ENCODE results near the gene GZMA.
"Not testable (repeated sequence)": the region's sequence is repeated elsewhere in the genome, so short reads cannot be mapped to it uniquely, and the experiment has no call there.

Gene GZMA

DNA sequence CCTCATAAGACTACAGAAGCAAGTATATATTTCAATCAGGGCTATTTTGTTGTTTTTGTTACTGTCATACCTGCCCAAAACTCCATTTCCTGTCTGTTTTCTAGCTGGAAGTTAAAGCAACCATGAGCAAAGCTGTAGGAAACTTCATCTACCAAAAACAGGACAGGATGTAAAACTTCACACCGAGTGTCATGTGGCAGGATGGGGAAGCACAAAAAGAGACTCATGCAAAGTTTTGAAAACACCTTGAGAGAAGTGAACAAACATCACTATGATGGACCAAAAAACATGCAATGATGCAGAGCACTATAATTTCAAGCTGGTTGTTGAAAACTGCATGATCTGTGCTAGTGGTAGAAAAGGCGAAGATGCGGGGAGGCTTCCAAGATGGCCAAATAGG lies 6.3 kb upstream of the GZMA start:
- Histone ChIP-seq H3K4me1 (ENCODE audit: control insufficient read depth, low read length) (no peaks in the 10 kb centered on the region), H3K36me3 (ENCODE audit: control insufficient read depth, low read length) (no peaks in the 10 kb centered on the region), H3K79me2 (ENCODE audit: control insufficient read depth, low read length) (no peaks in the 10 kb centered on the region), H3F3A (ENCODE audit: control insufficient read depth, insufficient read depth) (no peaks in the 10 kb centered on the region), H4K20me1 (ENCODE audit: control insufficient read depth, insufficient read depth, low read depth, low read length) (no peaks in the 10 kb centered on the region), H3K4me3 (ENCODE audit: low read length) (no peak overlapping the region), H3K9me2 (replicated peaks; ENCODE audit: control insufficient read depth, low read length) (no peaks in the 10 kb centered on the region), H3K27me3 (ENCODE audit: control insufficient read depth, low read length) (no peaks in the 10 kb centered on the region), H3K9me3 (ENCODE audit: control insufficient read depth, insufficient read depth, low read length) (no peaks in the 10 kb centered on the region), H3K27ac (ENCODE audit: low read depth, low read length) (no peak overlapping the region), H3K4me2 (ENCODE audit: low read length) (no peak overlapping the region)
- TF ChIP-seq, protein P1, sequence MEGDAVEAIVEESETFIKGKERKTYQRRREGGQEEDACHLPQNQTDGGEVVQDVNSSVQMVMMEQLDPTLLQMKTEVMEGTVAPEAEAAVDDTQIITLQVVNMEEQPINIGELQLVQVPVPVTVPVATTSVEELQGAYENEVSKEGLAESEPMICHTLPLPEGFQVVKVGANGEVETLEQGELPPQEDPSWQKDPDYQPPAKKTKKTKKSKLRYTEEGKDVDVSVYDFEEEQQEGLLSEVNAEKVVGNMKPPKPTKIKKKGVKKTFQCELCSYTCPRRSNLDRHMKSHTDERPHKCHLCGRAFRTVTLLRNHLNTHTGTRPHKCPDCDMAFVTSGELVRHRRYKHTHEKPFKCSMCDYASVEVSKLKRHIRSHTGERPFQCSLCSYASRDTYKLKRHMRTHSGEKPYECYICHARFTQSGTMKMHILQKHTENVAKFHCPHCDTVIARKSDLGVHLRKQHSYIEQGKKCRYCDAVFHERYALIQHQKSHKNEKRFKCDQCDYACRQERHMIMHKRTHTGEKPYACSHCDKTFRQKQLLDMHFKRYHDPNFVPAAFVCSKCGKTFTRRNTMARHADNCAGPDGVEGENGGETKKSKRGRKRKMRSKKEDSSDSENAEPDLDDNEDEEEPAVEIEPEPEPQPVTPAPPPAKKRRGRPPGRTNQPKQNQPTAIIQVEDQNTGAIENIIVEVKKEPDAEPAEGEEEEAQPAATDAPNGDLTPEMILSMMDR (IDR thresholded peaks at IDR 0.05; ENCODE audit: low read depth, low read length, poor library complexity, severe bottlenecking) = no peak
- TF ChIP-seq EZH2phosphoT487 (IDR thresholded peaks at IDR 0.05; ENCODE audit: borderline replicate concordance, low read length) = no peak

DNA sequence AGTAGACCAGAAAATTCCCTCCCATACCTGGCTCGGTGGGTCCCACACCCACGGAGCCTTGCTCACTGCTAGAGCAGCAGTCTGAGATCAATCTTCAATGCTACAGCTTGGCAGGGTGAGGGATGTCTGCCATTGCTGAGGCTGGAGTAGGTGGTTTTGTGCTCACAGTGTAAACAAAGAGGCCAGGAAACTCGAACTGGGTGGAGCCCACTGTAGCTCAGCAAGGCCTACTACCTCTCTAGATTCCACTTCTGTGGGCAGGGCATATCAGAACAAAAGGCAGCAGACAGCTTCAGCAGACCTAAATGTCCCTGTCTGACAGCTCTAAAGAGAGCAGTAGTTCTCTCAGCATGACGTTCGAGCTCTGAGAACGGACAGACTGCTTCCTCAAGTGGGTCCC lies 5.6 kb upstream of the GZMA start:
- Histone ChIP-seq H3K4me2 (ENCODE audit: low read length) (no peak overlapping the region), H3K9me2 (replicated peaks; ENCODE audit: control insufficient read depth, low read length) (no peaks in the 10 kb centered on the region), H3K27ac (ENCODE audit: low read depth, low read length) (no peak overlapping the region), H4K20me1 (ENCODE audit: control insufficient read depth, insufficient read depth, low read depth, low read length) (no peaks in the 10 kb centered on the region), H3K9me3 (ENCODE audit: control insufficient read depth, insufficient read depth, low read length) (no peaks in the 10 kb centered on the region), H3F3A (ENCODE audit: control insufficient read depth, insufficient read depth) (no peaks in the 10 kb centered on the region), H3K4me3 (ENCODE audit: low read length) (no peak overlapping the region), H3K27me3 (ENCODE audit: control insufficient read depth, low read length) (no peaks in the 10 kb centered on the region), H3K79me2 (ENCODE audit: control insufficient read depth, low read length) (no peaks in the 10 kb centered on the region), H3K36me3 (ENCODE audit: control insufficient read depth, low read length) (no peaks in the 10 kb centered on the region), H3K4me1 (ENCODE audit: control insufficient read depth, low read length) (no peaks in the 10 kb centered on the region)
- TF ChIP-seq EZH2phosphoT487 (IDR thresholded peaks at IDR 0.05; ENCODE audit: borderline replicate concordance, low read length) = no peak
- TF ChIP-seq, protein P1 (IDR thresholded peaks at IDR 0.05; ENCODE audit: low read depth, low read length, poor library complexity, severe bottlenecking) = no peak

DNA sequence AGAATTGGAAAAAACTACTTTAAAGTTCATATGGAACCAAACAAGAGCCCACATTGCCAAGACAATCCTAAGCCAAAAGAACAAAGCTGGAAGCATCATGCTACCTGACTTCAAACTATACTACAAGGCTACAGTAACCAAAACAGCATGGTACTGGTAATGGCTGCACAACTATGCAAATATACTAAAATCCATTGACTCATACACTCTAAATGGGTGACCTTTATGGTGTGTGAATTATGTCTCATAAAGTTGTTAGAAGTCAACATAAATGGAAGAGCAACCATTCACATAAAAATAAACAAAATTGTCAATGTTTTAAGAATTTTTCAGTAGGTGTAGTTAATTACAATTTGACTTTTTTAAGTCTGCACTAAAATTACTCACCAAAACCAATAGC lies 1.3 kb upstream of the GZMA start:
- not testable (repeated sequence) for H3K27ac ChIP-seq (ENCODE audit: low read depth, low read length); H3F3A ChIP-seq (ENCODE audit: control insufficient read depth, insufficient read depth); H3K9me3 ChIP-seq (ENCODE audit: control insufficient read depth, insufficient read depth, low read length); H3K36me3 ChIP-seq (ENCODE audit: control insufficient read depth, low read length); H4K20me1 ChIP-seq (ENCODE audit: control insufficient read depth, insufficient read depth, low read depth, low read length); H3K4me2 ChIP-seq (ENCODE audit: low read length); H3K9me2 ChIP-seq (replicated peaks; ENCODE audit: control insufficient read depth, low read length); H3K79me2 ChIP-seq (ENCODE audit: control insufficient read depth, low read length); H3K4me1 ChIP-seq (ENCODE audit: control insufficient read depth, low read length); H3K4me3 ChIP-seq (ENCODE audit: low read length); H3K27me3 ChIP-seq (ENCODE audit: control insufficient read depth, low read length)

GRCh38 chr5:55101556-55102276 lies 730 bp upstream of the GZMA start:
- Histone ChIP-seq H3K27me3 (ENCODE audit: control insufficient read depth, low read length) (no peaks in the 10 kb centered on the region), H3K36me3 (ENCODE audit: control insufficient read depth, low read length) (no peaks in the 10 kb centered on the region), H3K27ac (ENCODE audit: low read depth, low read length) (no peak overlapping the region), H3K9me2 (replicated peaks; ENCODE audit: control insufficient read depth, low read length) (no peaks in the 10 kb centered on the region), H4K20me1 (ENCODE audit: control insufficient read depth, insufficient read depth, low read depth, low read length) (no peaks in the 10 kb centered on the region), H3K79me2 (ENCODE audit: control insufficient read depth, low read length) (no peaks in the 10 kb centered on the region), H3K4me2 (ENCODE audit: low read length) (no peak overlapping the region), H3K4me3 (ENCODE audit: low read length) (no peak overlapping the region), H3F3A (ENCODE audit: control insufficient read depth, insufficient read depth) (no peaks in the 10 kb centered on the region), H3K9me3 (ENCODE audit: control insufficient read depth, insufficient read depth, low read length) (no peaks in the 10 kb centered on the region), H3K4me1 (ENCODE audit: control insufficient read depth, low read length) (no peaks in the 10 kb centered on the region)
- TF ChIP-seq, protein P1 (IDR thresholded peaks at IDR 0.05; ENCODE audit: low read depth, low read length, poor library complexity, severe bottlenecking) = no peak
- TF ChIP-seq EZH2phosphoT487 (IDR thresholded peaks at IDR 0.05; ENCODE audit: borderline replicate concordance, low read length) = no peak
